Mesothelial cell of epicardium (in vitro differentiated cells): ENCODE data around the gene RBM19. TPM values are rescaled to one million over a fixed set of nuclear protein-coding genes. Genes with fewer than 3 reads are reported as not detected.

Source experiments
- DNase-seq, 2 experiments: peaks; one replicate each; pipeline ENCODE4 v3.0.0; 2021; ENCODE audit warnings: low spot score in 2 of 2; ENCODE audit not compliant: unreplicated experiment in 2 of 2
- H3K27ac Mint-ChIP-seq: 2 replicates; pipeline ENCODE4 v1.8.0; 2021; ENCODE audit warnings: mixed read lengths
- H3K27me3 Mint-ChIP-seq: 2 replicates; pipeline ENCODE4 v1.8.0; 2021; ENCODE audit warnings: low read depth, mixed read lengths
- H3K36me3 Mint-ChIP-seq: 2 replicates; pipeline ENCODE4 v1.8.0; 2021; ENCODE audit warnings: mixed read lengths
- H3K4me1 Mint-ChIP-seq: 2 replicates; pipeline ENCODE4 v1.8.0; 2021; ENCODE audit warnings: mixed read lengths
- H3K4me3 Mint-ChIP-seq: 2 replicates; pipeline ENCODE4 v1.8.0; 2021; ENCODE audit warnings: mild to moderate bottlenecking, moderate library complexity, mixed read lengths
- H3K9me3 Mint-ChIP-seq: 2 replicates; pipeline ENCODE4 v1.8.0; 2021; ENCODE audit warnings: mixed read lengths
- total RNA-seq: library from RNA; stranded (reverse); gene quantifications from 3 replicates; pipeline ENCODE4 v1.2.1, GENCODE V29; 2021
- TF ChIP-seq, protein P1 (sequence below): fragments of 200-600 bp; sonication (generic); IDR thresholded peaks from one replicate; pipeline ENCODE4 v1.5.0; 2021; ENCODE audit warnings: antibody characterized with exemption; ENCODE audit not compliant: unreplicated experiment

Gene RBM19
- total RNA-seq, 1 donor from 2014 or later, result 43.4 TPM

DNA sequence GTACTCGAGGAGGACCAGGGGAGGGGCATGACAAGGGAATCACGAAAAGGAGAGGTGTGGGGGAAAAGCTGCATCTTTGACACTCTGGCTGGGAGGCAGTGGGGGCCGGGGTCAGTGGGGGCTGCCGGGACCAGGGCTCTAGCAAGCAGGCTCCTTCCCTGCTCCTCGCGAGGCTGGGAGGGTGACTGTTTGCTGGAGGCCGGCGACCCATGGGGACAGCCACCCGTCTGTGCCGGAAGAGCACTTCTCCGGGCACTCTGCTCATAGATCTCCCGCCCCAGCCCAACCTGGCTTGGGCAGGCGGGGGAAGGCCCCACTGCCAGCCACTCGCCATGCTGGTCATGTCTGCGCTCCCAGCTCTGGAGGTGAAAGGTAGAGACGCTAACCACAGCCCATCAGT is 130.7 kb downstream of the RBM19 start:
- Mint-ChIP-seq H3K27me3 (no peaks in the 10 kb centered on the region), H3K27ac (no peak overlapping the region), H3K36me3 (no peaks in the 10 kb centered on the region), H3K4me1 (peaks cover 9% of the 10 kb centered on the region), H3K4me3 (no peak overlapping the region), H3K9me3 (no peaks in the 10 kb centered on the region)
- TF ChIP-seq, protein P1, sequence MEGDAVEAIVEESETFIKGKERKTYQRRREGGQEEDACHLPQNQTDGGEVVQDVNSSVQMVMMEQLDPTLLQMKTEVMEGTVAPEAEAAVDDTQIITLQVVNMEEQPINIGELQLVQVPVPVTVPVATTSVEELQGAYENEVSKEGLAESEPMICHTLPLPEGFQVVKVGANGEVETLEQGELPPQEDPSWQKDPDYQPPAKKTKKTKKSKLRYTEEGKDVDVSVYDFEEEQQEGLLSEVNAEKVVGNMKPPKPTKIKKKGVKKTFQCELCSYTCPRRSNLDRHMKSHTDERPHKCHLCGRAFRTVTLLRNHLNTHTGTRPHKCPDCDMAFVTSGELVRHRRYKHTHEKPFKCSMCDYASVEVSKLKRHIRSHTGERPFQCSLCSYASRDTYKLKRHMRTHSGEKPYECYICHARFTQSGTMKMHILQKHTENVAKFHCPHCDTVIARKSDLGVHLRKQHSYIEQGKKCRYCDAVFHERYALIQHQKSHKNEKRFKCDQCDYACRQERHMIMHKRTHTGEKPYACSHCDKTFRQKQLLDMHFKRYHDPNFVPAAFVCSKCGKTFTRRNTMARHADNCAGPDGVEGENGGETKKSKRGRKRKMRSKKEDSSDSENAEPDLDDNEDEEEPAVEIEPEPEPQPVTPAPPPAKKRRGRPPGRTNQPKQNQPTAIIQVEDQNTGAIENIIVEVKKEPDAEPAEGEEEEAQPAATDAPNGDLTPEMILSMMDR, result no peak
- DNase-seq, result no peak

DNA sequence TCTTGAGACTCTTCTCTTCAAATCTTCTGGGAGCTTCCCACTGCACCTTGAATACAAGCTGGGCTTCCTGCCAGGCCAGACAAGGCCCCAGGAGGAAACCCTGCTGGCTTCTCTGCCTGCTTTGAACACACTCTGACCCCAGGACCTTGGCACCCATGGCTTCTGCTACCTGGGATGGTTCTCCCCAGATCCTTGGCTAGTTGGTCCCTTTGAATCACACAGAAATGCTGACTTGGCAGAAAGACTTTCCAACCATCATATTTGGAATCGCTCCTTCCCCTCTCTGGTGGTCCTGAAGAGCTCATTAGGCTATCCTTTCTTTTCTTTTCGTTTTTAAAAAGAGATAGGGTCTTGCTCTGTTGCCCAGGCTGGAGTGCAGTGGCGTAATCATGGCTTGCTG is 132.7 kb downstream of the RBM19 start:
- H3K27me3 Mint-ChIP-seq, result no peaks in the 10 kb centered on the region
- no peak overlapping the region for H3K4me3 Mint-ChIP-seq
- no peak overlapping the region for H3K27ac Mint-ChIP-seq
- TF ChIP-seq, protein P1, result no peak
- H3K9me3 Mint-ChIP-seq, result no peaks in the 10 kb centered on the region
- no peak for DNase-seq
- peaks cover 9% of the 10 kb centered on the region for H3K4me1 Mint-ChIP-seq
- H3K36me3 Mint-ChIP-seq, result no peaks in the 10 kb centered on the region

DNA sequence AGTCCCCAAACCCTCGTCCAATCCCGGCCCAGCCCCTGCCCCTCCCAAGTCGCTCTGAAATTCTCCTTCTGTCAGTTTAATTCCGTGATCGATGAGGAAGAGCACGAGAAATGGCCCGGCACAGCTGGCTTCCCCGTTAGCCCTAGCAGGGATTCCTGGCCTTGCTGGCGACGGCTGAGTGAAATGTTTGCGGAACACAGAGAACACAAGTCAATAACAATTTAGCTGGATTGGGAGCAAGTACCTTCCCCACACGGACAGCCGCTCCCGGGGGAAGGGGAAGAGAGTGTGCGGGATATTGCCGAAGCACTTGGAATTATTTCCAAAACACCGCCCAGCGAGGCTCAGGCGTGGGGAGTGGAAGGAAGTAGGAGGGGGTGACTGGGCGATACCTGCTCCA is 134.6 kb downstream of the RBM19 start:
- no peaks in the 10 kb centered on the region for H3K9me3 Mint-ChIP-seq
- no peak for DNase-seq
- TF ChIP-seq, protein P1, result no peak
- H3K4me3 Mint-ChIP-seq, result no peak overlapping the region
- H3K36me3 Mint-ChIP-seq, result no peaks in the 10 kb centered on the region
- H3K4me1 Mint-ChIP-seq, result peaks cover 9% of the 10 kb centered on the region
- no peaks in the 10 kb centered on the region for H3K27me3 Mint-ChIP-seq
- H3K27ac Mint-ChIP-seq, result no peak overlapping the region

DNA sequence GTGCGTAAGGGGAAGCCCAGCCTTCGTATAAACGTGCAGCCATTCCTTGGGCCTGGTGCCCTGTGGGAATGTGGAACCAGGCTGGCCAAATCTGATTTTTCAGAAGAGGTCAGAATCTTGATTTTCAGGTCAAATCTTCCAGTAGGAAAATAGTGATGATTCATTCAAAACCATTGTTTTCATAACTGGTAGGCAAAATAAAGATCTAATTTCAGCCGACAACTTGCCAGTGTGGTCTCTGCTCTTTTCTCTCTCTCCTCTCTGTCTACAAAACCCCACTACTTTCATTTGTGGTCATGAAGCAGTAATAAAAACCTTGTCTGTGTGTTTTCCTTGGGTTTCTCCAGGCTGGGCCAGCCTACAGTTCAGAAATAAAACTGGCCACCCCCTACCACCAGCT is 135.1 kb downstream of the RBM19 start:
- H3K27me3 Mint-ChIP-seq, result no peaks in the 10 kb centered on the region
- TF ChIP-seq, protein P1, result no peak
- H3K9me3 Mint-ChIP-seq, result no peaks in the 10 kb centered on the region
- H3K4me3 Mint-ChIP-seq, result no peak overlapping the region
- H3K27ac Mint-ChIP-seq, result no peak overlapping the region
- no peak for DNase-seq
- H3K4me1 Mint-ChIP-seq, result peaks cover 5% of the 10 kb centered on the region
- H3K36me3 Mint-ChIP-seq, result no peaks in the 10 kb centered on the region

DNA sequence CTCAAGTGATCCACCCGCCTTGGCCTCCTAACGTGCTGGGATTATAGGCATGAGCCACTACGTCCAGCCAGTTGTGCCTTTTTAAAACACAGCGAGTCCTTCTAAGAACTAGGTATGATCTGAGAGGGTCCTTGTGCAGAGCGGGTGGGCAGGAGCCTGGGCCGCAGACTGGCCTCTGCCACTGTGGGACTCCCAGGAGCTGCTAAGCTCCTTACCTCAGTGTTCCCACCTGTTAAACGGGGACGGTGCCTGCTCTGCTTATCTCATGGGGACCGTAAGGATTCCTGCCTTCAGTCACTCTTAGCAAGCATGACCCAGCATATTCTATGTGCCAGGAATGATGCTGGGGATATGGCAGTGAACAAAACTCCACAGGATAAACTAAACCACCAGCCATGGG is 136.9 kb downstream of the RBM19 start:
- no peak overlapping the region for H3K27ac Mint-ChIP-seq
- TF ChIP-seq, protein P1, result no peak
- no peak for DNase-seq
- H3K4me1 Mint-ChIP-seq, result no peaks in the 10 kb centered on the region
- H3K4me3 Mint-ChIP-seq, result no peak overlapping the region
- no peaks in the 10 kb centered on the region for H3K27me3 Mint-ChIP-seq
- no peaks in the 10 kb centered on the region for H3K36me3 Mint-ChIP-seq
- no peaks in the 10 kb centered on the region for H3K9me3 Mint-ChIP-seq

DNA sequence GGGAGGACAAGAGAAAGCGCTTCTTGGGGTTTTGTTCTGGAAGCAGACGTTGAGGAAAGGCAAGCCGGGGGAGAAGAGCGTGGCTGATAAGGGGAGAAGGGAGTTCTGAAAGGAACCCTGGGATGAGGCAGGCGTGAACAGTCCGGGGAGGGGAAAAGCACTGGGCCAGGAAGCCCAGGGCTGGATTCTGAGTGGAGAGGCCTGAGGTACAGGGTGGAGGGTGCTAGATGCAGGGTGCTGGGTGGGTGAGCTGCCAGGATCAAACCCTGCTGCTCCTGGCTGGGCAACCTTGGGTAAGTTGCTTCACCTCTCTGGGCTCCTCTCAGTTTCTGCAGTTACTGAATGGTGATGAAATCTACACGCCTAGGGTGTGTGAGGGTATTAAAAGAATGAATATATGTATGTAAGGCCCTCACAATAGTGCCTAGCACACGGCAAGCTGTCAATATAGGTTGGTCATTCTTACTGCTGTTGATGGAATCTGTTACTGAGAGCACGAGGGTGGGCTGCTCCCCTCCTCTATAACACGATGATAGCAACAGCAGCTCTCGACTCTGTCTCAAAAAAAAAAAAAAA is 138.5 kb downstream of the RBM19 start:
- Mint-ChIP-seq H3K27me3 (no peaks in the 10 kb centered on the region), H3K4me1 (no peaks in the 10 kb centered on the region), H3K27ac (no peak overlapping the region), H3K4me3 (no peak overlapping the region), H3K9me3 (no peaks in the 10 kb centered on the region), H3K36me3 (no peaks in the 10 kb centered on the region)
- TF ChIP-seq, protein P1, result no peak
- DNase-seq, result no peak
